Epithelial cell of esophagus (primary cell): ENCODE data around the gene TSHZ2.

Source experiments
- DNase-seq: peaks from one replicate; pipeline ENCODE4 v3.0.0; 2010; ENCODE audit warnings: low read depth
- H3K4me3 ChIP-seq: 2 replicates; pipeline ENCODE4 v1.5.1; 2011; ENCODE audit warnings: mild to moderate bottlenecking, low read length, control low read depth
- CTCF ChIP-seq: IDR thresholded peaks from 2 replicates; pipeline ENCODE4 v1.5.1; 2011; ENCODE audit warnings: low read depth, mild to moderate bottlenecking, low read length, control low read depth, inconsistent platforms; ENCODE audit not compliant: insufficient read depth; ENCODE audit errors: missing control alignments

Gene TSHZ2

GRCh38 chr20:53070224-53070623 lies 98.1 kb downstream of the TSHZ2 start:
- no peak for TF ChIP-seq CTCF
- H3K4me3 ChIP-seq, result no peak overlapping the region
- no peak for DNase-seq

GRCh38 chr20:53070706-53071392 lies 98.7 kb downstream of the TSHZ2 start:
- no peak overlapping the region for H3K4me3 ChIP-seq
- DNase-seq, result peak; percentile 38
- no peak for TF ChIP-seq CTCF

GRCh38 chr20:53071833-53072232 lies 99.7 kb downstream of the TSHZ2 start:
- no peak overlapping the region for H3K4me3 ChIP-seq
- no peak for DNase-seq
- TF ChIP-seq CTCF, result no peak

GRCh38 chr20:53072923-53073579 lies 100.9 kb downstream of the TSHZ2 start:
- no peak overlapping the region for H3K4me3 ChIP-seq
- TF ChIP-seq CTCF, result no peak
- DNase-seq, result no peak

GRCh38 chr20:53073636-53074415 lies 101.7 kb downstream of the TSHZ2 start:
- H3K4me3 ChIP-seq, result no peak overlapping the region
- no peak for DNase-seq
- no peak for TF ChIP-seq CTCF

GRCh38 chr20:53074811-53075314 lies 102.7 kb downstream of the TSHZ2 start:
- TF ChIP-seq CTCF, result no peak
- peak; percentile 85 for DNase-seq
- H3K4me3 ChIP-seq, result no peak overlapping the region
